Measurements from ENCODE around the gene NAXD. TPM values are rescaled to one million over a fixed set of nuclear protein-coding genes. Genes with fewer than 3 reads are reported as not detected.

Gene NAXD
- total RNA-seq, 1 experiment from 2014 or later, result 18.7 TPM

DNA sequence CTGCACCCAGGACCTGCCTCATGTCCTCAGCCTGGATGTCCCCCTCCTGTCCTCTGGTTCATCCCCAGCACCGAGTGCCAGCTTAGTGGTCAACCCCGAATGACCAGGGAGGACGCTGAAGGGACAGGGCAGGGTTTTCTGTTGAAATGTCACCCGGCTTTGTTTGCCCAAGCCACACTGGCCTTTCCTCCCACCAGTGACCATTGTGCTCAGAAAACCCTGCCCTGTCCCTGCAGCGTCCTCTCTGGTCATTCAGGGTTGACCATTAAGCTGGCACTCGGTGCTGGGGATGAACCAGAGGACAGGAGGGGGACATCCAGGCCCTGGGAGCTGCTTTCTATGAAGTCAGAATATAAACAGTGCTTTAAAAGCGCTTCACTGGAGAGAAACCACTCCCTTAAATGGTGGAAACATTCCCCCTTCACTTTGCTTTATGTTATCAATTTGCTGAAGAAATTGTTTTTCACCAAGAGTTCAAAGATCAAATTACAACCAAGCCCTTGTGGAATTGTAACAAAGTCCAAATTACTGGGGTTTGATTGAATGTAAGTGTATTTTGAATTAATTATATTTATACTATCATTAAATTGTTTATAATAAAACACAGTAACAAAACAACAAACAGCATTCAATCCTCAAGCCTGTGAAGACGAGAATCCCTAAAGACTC lies 69.2 kb downstream of the NAXD start:
- Histone ChIP-seq H3K27me3 (ENCODE audit: low read length) (no peaks in the 10 kb centered on the region), H3K9me3 (ENCODE audit: low read length) (no peaks in the 10 kb centered on the region), H3K4me3 (ENCODE audit: low read length) (no peak overlapping the region), H3K4me1 (ENCODE audit: insufficient read depth, low read length) (no peaks in the 10 kb centered on the region), H3F3A (ENCODE audit: low read length, unreplicated experiment) (no peaks in the 10 kb centered on the region), H3K36me3 (ENCODE audit: low read depth, low read length) (peaks cover 17% of the 10 kb centered on the region; the same call in 1 of the 2 replicates), H2AFZ (ENCODE audit: low read length) (no peak overlapping the region), H3K9ac (ENCODE audit: low read length) (no peak overlapping the region), H3K27ac (ENCODE audit: low read length) (no peak overlapping the region), H3K4me2 (ENCODE audit: low read length) (no peak overlapping the region), H4K20me1 (ENCODE audit: low read length) (no peaks in the 10 kb centered on the region), H3K79me2 (ENCODE audit: low read length) (no peaks in the 10 kb centered on the region), H3K9me2 (replicated peaks; ENCODE audit: low read length) (no peaks in the 10 kb centered on the region)
- ATAC-seq (no peak), DNase-seq (no peak)
- TF ChIP-seq EZH2 (IDR thresholded peaks at IDR 0.05; ENCODE audit: low read length, unreplicated experiment) (no peak), EZH2phosphoT487 (IDR thresholded peaks at IDR 0.05; ENCODE audit: borderline replicate concordance, low read length) (no peak)
- TF ChIP-seq, protein P1, sequence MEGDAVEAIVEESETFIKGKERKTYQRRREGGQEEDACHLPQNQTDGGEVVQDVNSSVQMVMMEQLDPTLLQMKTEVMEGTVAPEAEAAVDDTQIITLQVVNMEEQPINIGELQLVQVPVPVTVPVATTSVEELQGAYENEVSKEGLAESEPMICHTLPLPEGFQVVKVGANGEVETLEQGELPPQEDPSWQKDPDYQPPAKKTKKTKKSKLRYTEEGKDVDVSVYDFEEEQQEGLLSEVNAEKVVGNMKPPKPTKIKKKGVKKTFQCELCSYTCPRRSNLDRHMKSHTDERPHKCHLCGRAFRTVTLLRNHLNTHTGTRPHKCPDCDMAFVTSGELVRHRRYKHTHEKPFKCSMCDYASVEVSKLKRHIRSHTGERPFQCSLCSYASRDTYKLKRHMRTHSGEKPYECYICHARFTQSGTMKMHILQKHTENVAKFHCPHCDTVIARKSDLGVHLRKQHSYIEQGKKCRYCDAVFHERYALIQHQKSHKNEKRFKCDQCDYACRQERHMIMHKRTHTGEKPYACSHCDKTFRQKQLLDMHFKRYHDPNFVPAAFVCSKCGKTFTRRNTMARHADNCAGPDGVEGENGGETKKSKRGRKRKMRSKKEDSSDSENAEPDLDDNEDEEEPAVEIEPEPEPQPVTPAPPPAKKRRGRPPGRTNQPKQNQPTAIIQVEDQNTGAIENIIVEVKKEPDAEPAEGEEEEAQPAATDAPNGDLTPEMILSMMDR (conservative IDR thresholded peaks at IDR 0.05; ENCODE audit: low read depth, low read length), result no peak
- intact Hi-C loops (cut with micrococcal nuclease), result no loop called here
- CTCF ChIA-PET, result interaction anchor here (1.4 kb wide), 1 partner anchor 186 kb away, joined by 3 read pairs; no protein-coding TSS in a partner anchor
- POLR2A ChIA-PET (ENCODE audit: unreplicated experiment), result no interaction called here
- no TSS peak for BruUV-seq (replicated peaks)

DNA sequence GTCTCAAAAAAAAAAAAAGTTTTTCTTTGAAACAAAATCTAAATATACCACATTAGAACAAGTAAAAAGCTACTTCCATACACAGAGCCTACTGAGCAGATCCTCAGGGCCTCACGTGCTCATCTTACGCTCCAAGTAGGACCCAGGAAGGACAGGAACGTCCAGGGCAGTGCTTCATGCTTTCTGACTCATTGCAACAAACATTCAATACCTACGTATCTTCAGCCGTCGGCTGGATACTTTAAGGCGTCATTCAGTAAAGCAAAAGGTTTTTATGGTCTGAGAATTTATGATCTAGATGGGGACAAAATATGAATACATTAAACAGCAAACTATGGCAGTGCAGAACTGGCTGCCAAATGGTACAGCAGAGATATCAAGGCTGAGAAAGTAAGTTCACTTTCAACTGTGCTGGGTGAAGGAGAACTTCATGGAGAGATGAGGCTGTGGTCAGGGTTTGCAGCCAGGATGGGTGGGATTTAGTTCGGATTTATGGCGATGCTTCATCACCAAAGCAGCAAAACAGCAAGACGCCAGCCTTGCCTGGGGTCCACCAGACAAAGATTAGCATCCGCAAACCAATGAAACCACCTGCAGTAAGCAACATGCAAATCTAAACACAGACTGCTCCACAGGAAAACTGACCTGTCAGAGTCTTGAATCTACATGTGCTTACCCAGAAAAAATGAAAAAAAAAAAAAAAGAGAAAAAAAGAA lies 70.1 kb downstream of the NAXD start:
- BruUV-seq (replicated peaks), result no TSS peak
- Histone ChIP-seq H3K79me2 (ENCODE audit: low read length) (no peaks in the 10 kb centered on the region), H3F3A (ENCODE audit: low read length, unreplicated experiment) (no peaks in the 10 kb centered on the region), H4K20me1 (ENCODE audit: low read length) (no peaks in the 10 kb centered on the region), H3K4me1 (ENCODE audit: insufficient read depth, low read length) (no peaks in the 10 kb centered on the region), H2AFZ (ENCODE audit: low read length) (no peak overlapping the region), H3K4me2 (ENCODE audit: low read length) (no peak overlapping the region), H3K27me3 (ENCODE audit: low read length) (no peaks in the 10 kb centered on the region), H3K9me2 (replicated peaks; ENCODE audit: low read length) (no peaks in the 10 kb centered on the region), H3K27ac (ENCODE audit: low read length) (no peak overlapping the region), H3K9me3 (ENCODE audit: low read length) (no peaks in the 10 kb centered on the region), H3K4me3 (ENCODE audit: low read length) (no peak overlapping the region), H3K36me3 (ENCODE audit: low read depth, low read length) (peaks cover 17% of the 10 kb centered on the region; the same call in 1 of the 2 replicates), H3K9ac (ENCODE audit: low read length) (no peak overlapping the region)
- ChIA-PET CTCF (no interaction called here), POLR2A (ENCODE audit: unreplicated experiment) (no interaction called here)
- ATAC-seq (no peak), DNase-seq (no peak)
- intact Hi-C loops (cut with micrococcal nuclease), result no loop called here
- TF ChIP-seq EZH2phosphoT487 (IDR thresholded peaks at IDR 0.05; ENCODE audit: borderline replicate concordance, low read length) (no peak), EZH2 (IDR thresholded peaks at IDR 0.05; ENCODE audit: low read length, unreplicated experiment) (no peak)
- TF ChIP-seq, protein P1 (conservative IDR thresholded peaks at IDR 0.05; ENCODE audit: low read depth, low read length), result no peak

DNA sequence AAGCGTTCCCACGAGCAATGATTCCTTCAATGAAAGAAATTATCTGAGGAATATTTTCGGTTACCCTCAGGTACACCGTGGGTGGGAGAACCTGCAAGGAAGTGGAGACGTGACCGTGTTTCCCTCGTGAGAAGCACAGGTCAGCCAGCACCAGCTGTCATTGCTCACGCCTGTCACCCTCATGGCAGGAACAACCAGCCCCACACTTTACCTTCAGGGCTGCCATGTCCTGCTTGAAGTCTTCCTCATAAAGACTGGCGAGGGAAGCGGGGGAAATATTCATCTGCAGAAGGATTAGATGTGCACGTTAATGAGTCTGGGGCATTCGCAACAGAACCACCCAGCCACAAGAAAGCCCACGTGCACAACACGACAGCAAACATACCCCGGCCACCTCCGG lies 72.4 kb downstream of the NAXD start:
- H3K36me3 ChIP-seq (ENCODE audit: low read depth, low read length), result peaks cover 6% of the 10 kb centered on the region; the same call in 1 of the 2 replicates
- H3K79me2 ChIP-seq (ENCODE audit: low read length), result no peaks in the 10 kb centered on the region
- TF ChIP-seq EZH2phosphoT487 (IDR thresholded peaks at IDR 0.05; ENCODE audit: borderline replicate concordance, low read length), result no peak
- TF ChIP-seq, protein P1 (conservative IDR thresholded peaks at IDR 0.05; ENCODE audit: low read depth, low read length), result no peak
- TF ChIP-seq EZH2 (IDR thresholded peaks at IDR 0.05; ENCODE audit: low read length, unreplicated experiment), result no peak
- no TSS peak for BruUV-seq (replicated peaks)
- no peak for DNase-seq
- H3K9ac ChIP-seq (ENCODE audit: low read length), result no peak overlapping the region
- ChIA-PET POLR2A (ENCODE audit: unreplicated experiment) (no interaction called here), CTCF (no interaction called here)
- no peaks in the 10 kb centered on the region for H3K4me1 ChIP-seq (ENCODE audit: insufficient read depth, low read length)
- H3K27me3 ChIP-seq (ENCODE audit: low read length), result no peaks in the 10 kb centered on the region
- H3K27ac ChIP-seq (ENCODE audit: low read length), result no peak overlapping the region
- H4K20me1 ChIP-seq (ENCODE audit: low read length), result no peaks in the 10 kb centered on the region
- no peaks in the 10 kb centered on the region for H3K9me2 ChIP-seq (replicated peaks; ENCODE audit: low read length)
- no peak for ATAC-seq
- intact Hi-C loops (cut with micrococcal nuclease), result no loop called here
- no peak overlapping the region for H2AFZ ChIP-seq (ENCODE audit: low read length)
- no peaks in the 10 kb centered on the region for H3K9me3 ChIP-seq (ENCODE audit: low read length)
- H3K4me3 ChIP-seq (ENCODE audit: low read length), result no peak overlapping the region
- H3F3A ChIP-seq (ENCODE audit: low read length, unreplicated experiment), result no peaks in the 10 kb centered on the region
- no peak overlapping the region for H3K4me2 ChIP-seq (ENCODE audit: low read length)
